Stimulated activated CD8-positive, alpha-beta memory T cell treated with anti-CD3 and anti-CD28 coated beads, Interleukin-2, amount 100 ng/mL, for 48 hours (primary cell): Measurements from ENCODE around the gene RIPOR2.
"Not testable (repeated sequence)": the region's sequence is repeated elsewhere in the genome, so short reads cannot be mapped to it uniquely, and the experiment has no call there.

Experiments
- DNase-seq, 2 donors: peaks; one replicate each; pipeline ENCODE4 v3.0.0-alpha.2; 2020; ENCODE audit warnings: low read depth in 2 of 2

The RIPOR2 gene

GRCh38 chr6:24903681-24904080, 32.1 kb downstream of the RIPOR2 start:
- no peak for DNase-seq

- no peak for DNase-seq
Measured at GRCh38 chr6:24902782-24903181, 33.0 kb downstream of the RIPOR2 start.

GRCh38 chr6:24901698-24902328, 33.9 kb downstream of the RIPOR2 start:
- DNase-seq, result no peak

GRCh38 chr6:24900917-24901697, 34.7 kb downstream of the RIPOR2 start:
- no peak for DNase-seq

GRCh38 chr6:24899997-24900325, 35.8 kb downstream of the RIPOR2 start:
- no peak for DNase-seq

- no peak for DNase-seq
Measured at GRCh38 chr6:24899136-24899996, 36.4 kb downstream of the RIPOR2 start.

- no peak for DNase-seq
Measured at GRCh38 chr6:24898676-24899075, 37.1 kb downstream of the RIPOR2 start.

- DNase-seq, result no peak
Measured at GRCh38 chr6:24897186-24897585, 38.6 kb downstream of the RIPOR2 start.

- DNase-seq, result no peak
Measured at GRCh38 chr6:24893342-24893850, 42.4 kb downstream of the RIPOR2 start.

GRCh38 chr6:24891004-24891403, 44.8 kb downstream of the RIPOR2 start:
- no peak for DNase-seq

GRCh38 chr6:24890471-24890870, 45.3 kb downstream of the RIPOR2 start:
- DNase-seq, result no peak

- no peak for DNase-seq
Measured at GRCh38 chr6:24888715-24889370, 46.9 kb downstream of the RIPOR2 start.

GRCh38 chr6:24887545-24888140, 48.1 kb downstream of the RIPOR2 start:
- DNase-seq, result no peak

GRCh38 chr6:24883618-24884017, 52.1 kb downstream of the RIPOR2 start:
- no peak for DNase-seq

- no peak for DNase-seq
Measured at GRCh38 chr6:24882835-24883555, 52.8 kb downstream of the RIPOR2 start.

- DNase-seq, result no peak
Measured at GRCh38 chr6:24882295-24882694, 53.5 kb downstream of the RIPOR2 start.

GRCh38 chr6:24881376-24881775, 54.4 kb downstream of the RIPOR2 start:
- no peak for DNase-seq

GRCh38 chr6:24880451-24880850, 55.3 kb downstream of the RIPOR2 start:
- DNase-seq, result no peak

GRCh38 chr6:24879351-24879750, 56.4 kb downstream of the RIPOR2 start:
- DNase-seq, result no peak

GRCh38 chr6:24877747-24878146, 58.0 kb downstream of the RIPOR2 start:
- not testable (repeated sequence) for DNase-seq
